NCI-H510A (cell line): ENCODE measurements around the gene TEX28.
"Not testable (repeated sequence)": the region's sequence is repeated elsewhere in the genome, so short reads cannot be mapped to it uniquely, and the experiment has no call there.

Experiments
- DNase-seq: peaks from one replicate; lab custom pipeline; 2025; lab: John Stamatoyannopoulos, UW

The TEX28 gene

GRCh38 chrX:154310616-154311536, 16.0 kb upstream of the TEX28 start:
- no peak for DNase-seq

DNA sequence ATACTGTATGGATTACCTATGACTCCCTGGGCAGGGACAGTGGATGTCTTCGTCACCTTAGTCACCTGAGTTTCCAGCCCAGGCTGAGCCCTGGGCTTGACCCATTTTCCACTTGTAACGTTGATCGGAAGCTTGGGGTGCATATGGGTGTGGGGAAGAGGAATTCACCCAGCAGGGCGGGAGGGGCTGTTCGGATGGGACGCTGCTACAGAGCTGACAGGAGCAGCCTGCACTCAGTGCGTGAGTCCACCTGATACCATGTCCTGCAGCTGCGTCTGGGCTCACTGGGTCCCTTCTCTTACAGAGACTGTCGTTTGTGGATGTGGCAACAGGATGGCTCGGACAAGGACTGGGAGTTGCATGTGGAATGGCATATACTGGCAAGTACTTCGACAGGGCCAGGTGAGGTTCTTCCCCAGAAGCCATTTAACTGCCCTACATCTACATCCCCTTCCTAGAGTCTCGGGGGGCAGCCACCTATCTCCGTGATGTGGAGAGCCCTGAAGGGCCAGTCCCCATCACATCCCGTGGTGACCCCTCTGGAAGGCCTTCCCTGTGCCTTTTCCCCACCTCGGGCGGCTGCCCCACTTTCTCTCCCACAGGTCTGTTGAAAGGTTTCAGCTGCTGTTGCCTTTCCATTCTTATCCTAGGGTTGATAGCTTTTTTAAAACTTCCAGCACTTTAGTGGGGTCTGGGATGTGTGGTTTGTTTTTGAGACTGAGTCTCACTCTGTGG, 14.3 kb upstream of the TEX28 start:
- DNase-seq = no peak

GRCh38 chrX:154308108-154308946, 13.4 kb upstream of the TEX28 start:
- no peak for DNase-seq

DNA sequence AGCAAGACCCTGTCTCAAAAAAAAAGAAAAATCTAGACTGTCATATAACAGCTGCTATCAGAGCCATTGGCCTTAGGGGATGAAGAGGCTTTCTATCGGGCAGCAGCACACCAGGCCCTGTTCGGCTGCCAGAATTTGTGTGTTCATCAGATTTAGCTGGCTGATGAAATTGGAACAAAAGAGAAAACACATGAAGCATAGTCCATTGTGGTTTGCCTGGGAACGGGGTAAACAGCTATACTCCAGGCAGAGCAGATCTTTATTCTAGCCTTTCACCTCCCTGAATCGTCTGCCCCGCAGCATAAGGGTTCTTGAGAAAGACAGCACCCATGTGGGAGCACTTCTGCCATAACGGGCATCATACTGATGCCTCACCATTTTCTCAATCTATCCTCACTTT, 12.3 kb upstream of the TEX28 start:
- DNase-seq = no peak

GRCh38 chrX:154305541-154306205, 10.7 kb upstream of the TEX28 start:
- no peak for DNase-seq

GRCh38 chrX:154304846-154305245, 9.9 kb upstream of the TEX28 start:
- DNase-seq = no peak

GRCh38 chrX:154303476-154303875, 8.6 kb upstream of the TEX28 start:
- DNase-seq = no peak

- not testable (repeated sequence) for DNase-seq
Measured at GRCh38 chrX:154302998-154303397, 8.1 kb upstream of the TEX28 start.

DNA sequence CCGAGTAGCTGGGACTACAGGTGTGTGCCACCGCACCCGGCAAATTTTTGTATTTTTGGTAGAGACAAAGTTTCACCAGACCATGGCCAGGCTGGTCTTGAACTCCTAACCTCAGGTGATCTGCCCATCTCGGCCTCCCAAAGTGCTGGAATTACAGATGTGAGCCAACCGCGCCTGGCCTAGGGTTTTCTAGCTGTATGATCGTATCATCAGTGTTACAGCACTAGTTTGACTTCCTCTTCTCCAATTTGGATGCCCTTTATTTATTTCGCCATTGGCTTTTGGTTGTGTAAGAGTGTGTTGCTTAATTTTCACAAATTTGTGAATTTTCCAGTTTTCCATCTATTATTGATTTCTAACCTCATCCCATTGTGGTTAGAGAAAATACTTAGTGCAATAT, 5.9 kb upstream of the TEX28 start:
- DNase-seq = no peak

DNA sequence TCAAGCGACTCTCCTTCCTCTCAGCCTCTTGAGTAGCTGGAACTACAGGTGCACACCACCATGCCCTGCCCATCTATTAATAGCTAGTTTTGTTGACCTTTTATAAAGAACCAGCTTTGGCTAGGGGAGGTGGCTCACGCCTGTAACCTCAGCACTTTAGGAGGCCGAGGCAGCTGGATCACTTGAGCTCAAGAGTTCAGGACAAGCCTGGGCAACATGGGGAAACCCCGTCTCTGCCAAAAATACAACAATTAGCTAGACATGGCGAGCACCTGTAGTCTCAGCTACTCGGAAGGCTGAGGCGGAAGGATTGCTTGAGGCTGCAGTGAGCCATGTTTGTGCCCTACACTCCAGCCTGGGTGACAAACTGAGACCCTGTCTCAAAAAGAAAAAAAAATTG, 3.4 kb upstream of the TEX28 start:
- DNase-seq = no peak

GRCh38 chrX:154296731-154297130, 1.8 kb upstream of the TEX28 start:
- DNase-seq = no peak

GRCh38 chrX:154295664-154296310, 863 bp upstream of the TEX28 start, which contains the start of gene TKTL1:
TKTL1 (plus strand) TSS chrX:154295795; CDS start chrX:154295860, 65 bp downstream.
- DNase-seq = no peak

DNA sequence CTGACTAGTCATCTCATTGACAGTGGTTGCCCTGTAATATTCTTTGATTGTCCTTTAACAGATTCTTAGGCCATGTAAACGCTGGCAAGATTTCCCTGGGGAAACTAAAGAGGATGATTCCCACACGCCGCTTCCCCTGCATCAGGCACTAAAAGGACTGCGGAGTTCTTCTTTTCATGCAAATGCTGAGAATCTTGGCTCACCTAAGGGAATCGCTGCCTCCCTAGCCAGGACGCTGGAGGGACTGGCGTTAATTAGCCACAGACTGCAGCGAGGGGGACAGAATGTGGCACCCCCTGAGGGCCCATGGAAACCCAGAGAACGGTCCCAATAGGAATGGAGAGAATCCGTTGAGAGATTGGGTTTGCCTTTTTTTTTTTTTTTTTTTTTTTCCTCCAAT, 8.5 kb downstream of the TEX28 start:
- DNase-seq = not testable (repeated sequence)

DNA sequence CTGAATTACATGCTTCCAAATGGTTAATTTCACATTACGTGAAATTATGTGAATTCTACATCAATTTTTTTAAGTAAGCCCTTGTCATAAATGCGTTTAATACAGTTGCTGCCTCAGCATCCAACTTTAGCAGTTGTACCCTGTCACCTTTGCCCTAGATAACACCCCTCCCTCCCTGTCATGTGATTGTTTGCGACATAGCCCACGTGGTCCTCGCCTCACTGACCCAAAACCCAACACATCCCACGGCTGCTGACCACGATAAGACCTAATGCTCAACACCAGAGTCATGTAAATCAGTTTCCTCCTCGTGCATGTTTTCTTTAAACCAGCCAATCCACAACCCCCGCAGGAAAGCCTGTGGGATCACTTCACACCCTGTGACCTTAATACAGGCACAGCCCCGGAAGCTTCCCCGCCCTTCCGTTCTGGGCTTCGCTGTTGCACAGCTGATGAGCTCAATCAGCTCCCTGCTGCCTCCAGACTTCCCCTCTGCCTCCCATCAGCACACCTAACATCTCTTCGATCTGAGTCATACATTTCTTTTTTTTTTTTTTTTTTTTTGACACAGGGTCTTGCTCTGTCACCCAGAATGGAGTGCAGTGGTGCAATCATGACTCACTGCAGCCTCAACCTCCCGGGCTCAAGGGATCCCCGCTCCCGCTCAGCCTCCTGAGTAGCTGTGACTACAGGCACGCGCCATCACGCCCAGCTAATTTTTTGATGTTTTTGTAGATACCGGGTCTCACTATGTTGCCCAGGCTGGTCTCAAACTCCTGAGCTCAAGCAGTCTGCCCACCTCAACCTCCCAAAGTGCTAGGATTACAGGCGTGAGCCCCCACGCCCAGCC, 10.2 kb downstream of the TEX28 start:
- not testable (repeated sequence) for DNase-seq

- not testable (repeated sequence) for DNase-seq
Measured at GRCh38 chrX:154269245-154269644, 25.7 kb downstream of the TEX28 start.

DNA sequence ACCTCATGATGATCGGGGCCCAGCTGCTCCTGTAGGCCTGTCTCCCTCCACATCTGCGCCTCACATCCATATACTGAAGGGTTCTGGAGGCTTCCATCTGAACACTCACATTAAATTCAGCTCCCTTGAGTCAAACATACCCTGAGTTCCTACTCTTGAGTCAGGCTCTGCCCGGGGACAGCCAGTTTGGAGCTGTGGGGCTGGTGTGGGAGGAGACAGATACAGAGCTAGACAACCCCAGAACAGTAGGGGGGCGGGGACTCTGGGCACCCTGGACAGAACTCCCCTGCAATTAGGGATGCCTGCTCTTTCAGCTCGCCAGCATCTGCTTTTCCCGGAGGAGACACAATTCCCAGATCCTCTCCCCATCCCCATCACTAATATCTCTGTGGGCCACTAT, 31.9 kb downstream of the TEX28 start:
- DNase-seq = not testable (repeated sequence)

GRCh38 chrX:154258711-154259110, 36.2 kb downstream of the TEX28 start:
- not testable (repeated sequence) for DNase-seq

DNA sequence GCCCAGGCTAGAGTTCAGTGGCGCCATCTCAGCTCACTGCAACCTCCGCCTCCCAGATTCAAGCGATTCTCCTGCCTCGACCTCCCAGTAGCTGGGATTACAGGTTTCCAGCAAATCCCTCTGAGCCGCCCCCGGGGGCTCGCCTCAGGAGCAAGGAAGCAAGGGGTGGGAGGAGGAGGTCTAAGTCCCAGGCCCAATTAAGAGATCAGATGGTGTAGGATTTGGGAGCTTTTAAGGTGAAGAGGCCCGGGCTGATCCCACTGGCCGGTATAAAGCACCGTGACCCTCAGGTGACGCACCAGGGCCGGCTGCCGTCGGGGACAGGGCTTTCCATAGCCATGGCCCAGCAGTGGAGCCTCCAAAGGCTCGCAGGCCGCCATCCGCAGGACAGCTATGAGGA, 37.6 kb downstream of the TEX28 start, which contains the start of gene OPN1MW3:
OPN1MW3 (plus strand) TSS at position 301 of the 400 bp plus-strand sequence; CDS start at position 339, 38 bp downstream.
- not testable (repeated sequence) for DNase-seq

GRCh38 chrX:154248076-154248475, 46.8 kb downstream of the TEX28 start:
- not testable (repeated sequence) for DNase-seq
